Activated CD8-positive, alpha-beta T cell treated with anti-CD3 and anti-CD28 coated beads for 36 hours (primary cell): ENCODE measurements around the gene BCKDHB. TPM values are rescaled to one million over a fixed set of nuclear protein-coding genes. Genes with fewer than 3 reads are reported as not detected.
"Not testable (repeated sequence)": the region's sequence is repeated elsewhere in the genome, so short reads cannot be mapped to it uniquely, and the experiment has no call there.

Experiments used
- ATAC-seq: fragments of 200-7000 bp; cut with Tn5 transposase; one replicate; pipeline ENCODE4 v1.10.0; 2021; ENCODE audit warnings: mild to moderate bottlenecking, moderate library complexity
- CTCF ChIA-PET: fragments of 350-600 bp; sonication (Branson Sonifier 250); formaldehyde crosslinking; loops from one replicate; lab custom pipeline; 2021; ENCODE audit warnings: antibody characterized with exemption; lab: Charles Lee
- POLR2A ChIA-PET: fragments of 350-600 bp; sonication (Branson Sonifier 250); formaldehyde crosslinking; loops from one replicate; lab custom pipeline; 2021; ENCODE audit warnings: antibody characterized with exemption; lab: Charles Lee
- DNase-seq: peaks from one replicate; pipeline ENCODE4 v3.0.0-alpha.2; 2020
- H3K27ac Mint-ChIP-seq: one replicate; pipeline ENCODE4 v1.8.0; 2021; ENCODE audit warnings: mild to moderate bottlenecking, mixed read lengths
- H3K27me3 Mint-ChIP-seq: one replicate; pipeline ENCODE4 v1.8.0; 2021; ENCODE audit warnings: mixed read lengths
- H3K36me3 Mint-ChIP-seq: one replicate; pipeline ENCODE4 v1.8.0; 2021; ENCODE audit warnings: low read depth, mixed read lengths
- H3K4me1 Mint-ChIP-seq: one replicate; pipeline ENCODE4 v1.8.0; 2021; ENCODE audit warnings: low read depth, mixed read lengths
- H3K4me3 Mint-ChIP-seq: one replicate; pipeline ENCODE4 v1.8.0; 2021; ENCODE audit warnings: mild to moderate bottlenecking, moderate library complexity, mixed read lengths
- H3K9me3 Mint-ChIP-seq: one replicate; pipeline ENCODE4 v1.8.0; 2021; ENCODE audit warnings: mixed read lengths
- CTCF ChIP-seq: fragments of 200-600 bp; IDR thresholded peaks from one replicate; pipeline ENCODE4 v1.8.0; 2022; ENCODE audit warnings: antibody characterized with exemption, mild to moderate bottlenecking
- intact Hi-C: fragments of 100-400 bp; cut with micrococcal nuclease; formaldehyde crosslinking; loops from one replicate; pipeline ENCODE4 v1.10.0; 2022
- total RNA-seq, 2 experiments: library from RNA; stranded (reverse); gene quantifications; one replicate each; pipeline ENCODE4 v1.2.3, GENCODE V29; 2021

BCKDHB gene
- total RNA-seq, 2 experiments from 2014 or later = 17.8 to 19.3 TPM

- Mint-ChIP-seq H3K4me3 (peak overlapping the region; percentile 79), H3K27ac (peak overlapping the region; percentile 92), H3K36me3 (peaks cover 4% of the 10 kb centered on the region), H3K9me3 (no peaks in the 10 kb centered on the region), H3K27me3 (peaks cover 9% of the 10 kb centered on the region), H3K4me1 (peaks cover 16% of the 10 kb centered on the region)
- ChIA-PET CTCF (interaction anchor here (1.0 to 2.0 kb wide), 7 partner anchors 12 to 236 kb away, joined by 3 to 11 read pairs (median 5); no protein-coding TSS in a partner anchor), POLR2A (interaction anchor here (0.7 kb wide), 1 partner anchor 161 kb away, joined by 3 read pairs; no protein-coding TSS in a partner anchor)
- no peak for TF ChIP-seq CTCF
- intact Hi-C loops = no loop called here
- ATAC-seq (peak; percentile 12), DNase-seq (no peak)
These were observed 476 bp upstream of the BCKDHB start for GRCh38 chr6:80105972-80106417.

GRCh38 chr6:80122576-80122975 is 16.1 kb downstream of the BCKDHB start:
- intact Hi-C loops = not testable (repeated sequence)

GRCh38 chr6:80126657-80127345 is 20.3 kb downstream of the BCKDHB start:
- POLR2A ChIA-PET = no interaction called here
- Mint-ChIP-seq H3K27me3 (no peaks in the 10 kb centered on the region), H3K4me3 (no peak overlapping the region), H3K27ac (no peak overlapping the region), H3K36me3 (peaks cover 12% of the 10 kb centered on the region), H3K9me3 (peaks cover 3% of the 10 kb centered on the region), H3K4me1 (no peaks in the 10 kb centered on the region)
- TF ChIP-seq CTCF = no peak
- intact Hi-C loops = no loop called here
- no peak for DNase-seq
- CTCF ChIA-PET = no interaction called here
- no peak for ATAC-seq

More at GRCh38 chr6:80122576-80122975, 16.1 kb downstream of the BCKDHB start:
- Mint-ChIP-seq H3K36me3 (peaks cover 31% of the 10 kb centered on the region), H3K9me3 (peaks cover 22% of the 10 kb centered on the region)
- CTCF ChIA-PET, H3K27me3 Mint-ChIP-seq, H3K27ac Mint-ChIP-seq, H3K4me3 Mint-ChIP-seq, DNase-seq, H3K4me1 Mint-ChIP-seq, POLR2A ChIA-PET, ATAC-seq: not testable (repeated sequence)

GRCh38 chr6:80129485-80129884 is 23.0 kb downstream of the BCKDHB start:
- intact Hi-C loops = no loop called here
- DNase-seq = no peak
- no peaks in the 10 kb centered on the region for H3K4me1 Mint-ChIP-seq
- H3K27me3 Mint-ChIP-seq = no peaks in the 10 kb centered on the region
- no peak for TF ChIP-seq CTCF
- no peak overlapping the region for H3K4me3 Mint-ChIP-seq
- peaks cover 14% of the 10 kb centered on the region for H3K36me3 Mint-ChIP-seq
- POLR2A ChIA-PET = no interaction called here
- CTCF ChIA-PET = no interaction called here
- H3K27ac Mint-ChIP-seq = no peak overlapping the region
- no peak for ATAC-seq
- H3K9me3 Mint-ChIP-seq = no peaks in the 10 kb centered on the region

- CTCF ChIA-PET = no interaction called here
- H3K4me3 Mint-ChIP-seq = no peak overlapping the region
- POLR2A ChIA-PET = no interaction called here
- H3K36me3 Mint-ChIP-seq = peaks cover 21% of the 10 kb centered on the region
- TF ChIP-seq CTCF = no peak
- no peaks in the 10 kb centered on the region for H3K27me3 Mint-ChIP-seq
- no peaks in the 10 kb centered on the region for H3K9me3 Mint-ChIP-seq
- no peaks in the 10 kb centered on the region for H3K4me1 Mint-ChIP-seq
- DNase-seq = peak; percentile 41
- H3K27ac Mint-ChIP-seq = no peak overlapping the region
- intact Hi-C loops = no loop called here
- ATAC-seq = no peak
These were observed 26.5 kb downstream of the BCKDHB start for GRCh38 chr6:80133020-80133419.
